ENCODE data around the gene TMEM190.
A peak's percentile ranks its signal among the peaks of the same experiment; 100 is the strongest.
"Not testable (repeated sequence)": the region's sequence is repeated elsewhere in the genome, so short reads cannot be mapped to it uniquely, and the experiment has no call there.

The TMEM190 gene

GRCh38 chr19:55406091-55406825 is 29.6 kb downstream of the TMEM190 start:
- TF ChIP-seq CTCF (IDR thresholded peaks at IDR 0.05; ENCODE audit: low read depth, low read length): no peak
- H3K4me3 ChIP-seq (ENCODE audit: low read depth, low read length): peak overlapping the region; percentile 80
- in situ Hi-C loops (cut with HindIII; ENCODE audit: low sequenced_read_pairs): no loop called here
- DNase-seq (ENCODE audit: low read depth, low spot score): no peak

DNA sequence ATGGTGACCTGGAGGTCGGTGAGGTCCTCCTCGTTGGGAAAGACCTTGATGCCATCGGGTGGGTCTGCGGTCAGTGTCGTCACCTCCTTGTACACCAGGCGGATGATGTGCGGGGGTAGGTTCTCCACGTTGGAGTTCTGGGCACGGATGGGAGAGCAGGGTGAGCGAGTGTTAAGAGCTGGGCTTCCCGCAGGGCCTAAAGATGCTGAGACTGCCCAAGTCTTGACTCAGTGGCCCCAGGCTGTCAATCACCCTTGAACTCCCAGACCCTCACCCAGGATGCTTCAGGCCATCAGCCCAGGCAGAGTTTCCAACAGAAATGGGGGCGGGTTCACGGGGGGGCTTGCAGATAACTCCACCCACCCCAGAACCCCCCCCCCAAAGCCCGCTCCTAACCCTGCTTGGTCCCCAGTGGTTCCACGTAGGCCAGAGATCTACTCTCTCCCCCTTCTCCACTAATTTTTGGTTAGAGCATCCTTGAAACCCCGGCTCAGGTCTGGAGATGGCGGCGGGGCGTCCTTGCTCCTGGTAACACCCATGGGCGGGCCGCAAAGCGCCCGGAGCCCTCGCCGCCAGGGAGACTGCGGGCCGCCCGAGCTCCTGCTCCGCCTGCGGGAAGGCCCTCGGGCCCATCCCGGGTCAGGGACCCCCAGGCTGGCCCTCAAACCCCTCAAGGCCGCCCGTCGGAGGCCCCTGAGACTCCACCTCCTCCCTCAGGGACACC is 30.4 kb downstream of the TMEM190 start:
- TF ChIP-seq CTCF (IDR thresholded peaks at IDR 0.05; ENCODE audit: low read depth, low read length): no peak
- H3K4me3 ChIP-seq (ENCODE audit: low read depth, low read length): peak overlapping the region; percentile 80
- in situ Hi-C loops (cut with HindIII; ENCODE audit: low sequenced_read_pairs): no loop called here
- peak; percentile 25 for DNase-seq (ENCODE audit: low read depth, low spot score)

GRCh38 chr19:55407550-55407799 is 30.8 kb downstream of the TMEM190 start, which contains the start of gene UBE2S:
Gene UBE2S, minus strand, starts transcription at chr19:55407788. Its CDS starts 199 bp downstream, at chr19:55407589.
- DNase-seq (ENCODE audit: low read depth, low spot score); in situ Hi-C loops (cut with HindIII; ENCODE audit: low sequenced_read_pairs): not testable (repeated sequence)
- peak within 1 kb of the TSS; percentile 80 for H3K4me3 ChIP-seq (ENCODE audit: low read depth, low read length)

GRCh38 chr19:55407800-55408532 is 31.3 kb downstream of the TMEM190 start:
- in situ Hi-C loops (cut with HindIII; ENCODE audit: low sequenced_read_pairs): no loop called here
- DNase-seq (ENCODE audit: low read depth, low spot score): peak; percentile 100
- no peak for TF ChIP-seq CTCF (IDR thresholded peaks at IDR 0.05; ENCODE audit: low read depth, low read length)
- H3K4me3 ChIP-seq (ENCODE audit: low read depth, low read length): peak overlapping the region; percentile 51

DNA sequence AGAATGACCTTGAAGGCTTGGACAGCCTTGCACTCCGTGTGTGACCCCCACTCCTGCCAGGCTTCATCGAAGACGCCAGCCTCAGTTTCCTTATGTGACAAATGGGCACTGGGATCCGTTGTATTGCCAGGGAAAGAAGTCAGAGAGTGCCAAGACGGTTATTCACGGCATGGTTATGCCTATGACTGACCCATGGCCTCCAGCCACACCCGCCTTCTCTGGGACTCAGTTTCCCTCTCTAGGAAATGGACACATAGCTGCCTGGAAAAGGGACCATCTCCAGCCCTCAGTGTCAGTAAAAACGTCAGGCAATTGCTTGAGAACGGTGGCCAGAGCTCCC is 31.9 kb downstream of the TMEM190 start:
- no peak for TF ChIP-seq CTCF (IDR thresholded peaks at IDR 0.05; ENCODE audit: low read depth, low read length)
- DNase-seq (ENCODE audit: low read depth, low spot score): no peak
- H3K4me3 ChIP-seq (ENCODE audit: low read depth, low read length): peak overlapping the region; percentile 36

GRCh38 chr19:55409179-55409578 is 32.6 kb downstream of the TMEM190 start:
- in situ Hi-C loops (cut with HindIII; ENCODE audit: low sequenced_read_pairs); DNase-seq (ENCODE audit: low read depth, low spot score); H3K4me3 ChIP-seq (ENCODE audit: low read depth, low read length): not testable (repeated sequence)

More for the DNA sequence above, 31.9 kb downstream of the TMEM190 start:
- in situ Hi-C loops (cut with HindIII; ENCODE audit: low sequenced_read_pairs): no loop called here

DNA sequence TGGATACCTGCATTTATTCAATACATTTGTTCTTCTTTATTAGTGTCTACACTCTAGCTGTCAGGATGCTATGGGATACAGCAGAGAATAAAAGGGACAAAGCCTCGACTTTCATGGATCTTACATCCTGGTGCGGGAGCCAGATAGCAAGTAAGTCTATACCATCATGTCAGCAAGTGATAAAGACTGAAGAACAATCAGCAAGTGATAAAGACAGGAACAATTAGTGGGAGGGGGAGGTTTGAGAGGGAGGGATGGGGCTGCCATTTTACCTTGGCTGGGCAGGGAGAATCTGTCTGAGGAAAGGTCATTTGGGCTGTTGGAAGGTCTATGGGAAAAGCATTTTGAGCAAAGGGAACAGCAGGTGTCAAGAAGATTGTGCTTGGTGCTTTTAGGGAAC is 33.5 kb downstream of the TMEM190 start:
- no peak for DNase-seq (ENCODE audit: low read depth, low spot score)
- in situ Hi-C loops (cut with HindIII; ENCODE audit: low sequenced_read_pairs): no loop called here
- H3K4me3 ChIP-seq (ENCODE audit: low read depth, low read length): no peak overlapping the region
- TF ChIP-seq CTCF (IDR thresholded peaks at IDR 0.05; ENCODE audit: low read depth, low read length): no peak

Measured in astrocyte of the spinal cord (primary cell).